ENCODE data around the gene MYOZ3.

MYOZ3 gene

GRCh38 chr5:150661086-150661485, at the start of gene MYOZ3:
TSS of gene MYOZ3 (plus strand) at chr5:150661251. CDS start at chr5:150662942, 1,691 bp downstream.
- DNase-seq, result no peak

GRCh38 chr5:150612405-150612804, 48.6 kb upstream of the MYOZ3 start:
- no peak for DNase-seq

GRCh38 chr5:150612905-150613670, 48.0 kb upstream of the MYOZ3 start:
- DNase-seq, result no peak

- DNase-seq, result no peak
Observed at GRCh38 chr5:150613991-150614660, 46.9 kb upstream of the MYOZ3 start.

- DNase-seq, result no peak
Observed at GRCh38 chr5:150614661-150615060, 46.4 kb upstream of the MYOZ3 start.

GRCh38 chr5:150615141-150615699, 45.8 kb upstream of the MYOZ3 start:
- DNase-seq, result no peak

GRCh38 chr5:150616024-150616470, 45.0 kb upstream of the MYOZ3 start:
- no peak for DNase-seq

- no peak for DNase-seq
Observed at GRCh38 chr5:150616506-150616905, 44.5 kb upstream of the MYOZ3 start.

- no peak for DNase-seq
Observed at GRCh38 chr5:150618163-150618562, 42.9 kb upstream of the MYOZ3 start.

- DNase-seq, result no peak
Observed at GRCh38 chr5:150618588-150619281, 42.3 kb upstream of the MYOZ3 start.

GRCh38 chr5:150619359-150620230, 41.5 kb upstream of the MYOZ3 start:
- DNase-seq, result no peak

- no peak for DNase-seq
Observed at GRCh38 chr5:150621301-150621700, 39.8 kb upstream of the MYOZ3 start.

- no peak for DNase-seq
Observed at GRCh38 chr5:150622157-150622556, 38.9 kb upstream of the MYOZ3 start.

GRCh38 chr5:150623152-150623877, 37.7 kb upstream of the MYOZ3 start:
- no peak for DNase-seq

- no peak for DNase-seq
Observed at GRCh38 chr5:150623878-150624216, 37.2 kb upstream of the MYOZ3 start.

- DNase-seq, result peak; percentile 26
Observed at GRCh38 chr5:150624334-150625163, 36.5 kb upstream of the MYOZ3 start.

GRCh38 chr5:150625164-150625535, 35.9 kb upstream of the MYOZ3 start:
- no peak for DNase-seq

GRCh38 chr5:150625831-150626746, 35.0 kb upstream of the MYOZ3 start:
- DNase-seq, result no peak

- DNase-seq, result no peak
Observed at GRCh38 chr5:150626853-150627276, 34.2 kb upstream of the MYOZ3 start.

All from activated CD4-positive, alpha-beta T cell treated with anti-CD3 and anti-CD28 coated beads, Interleukin-2, amount 50 U/mL, for 1 hour (primary cell).